K562 (cell line): ENCODE data around the gene OSBP2. TPM values are rescaled to one million over a fixed set of nuclear protein-coding genes. Genes with fewer than 3 reads are reported as not detected.

ENCODE experiments used
- CHD7 ChIP-seq: fragments of 200-600 bp; sonication (generic); IDR thresholded peaks from one replicate; pipeline ENCODE4 v1.6.1; 2012; ENCODE audit warnings: mild to moderate bottlenecking, low read depth, low read length, inconsistent platforms
- HSF4 ChIP-seq: fragments of 250-450 bp; sonication (Bioruptor Pico); IDR thresholded peaks from 2 replicates; pipeline ENCODE4 v2.1.2; 2022; ENCODE audit warnings: mild to moderate bottlenecking, moderate library complexity, borderline replicate concordance
- KLF6 ChIP-seq: fragments of 250-450 bp; sonication (Bioruptor Pico); IDR thresholded peaks from 2 replicates; pipeline ENCODE4 v1.4.0; 2020; ENCODE audit warnings: mild to moderate bottlenecking, moderate library complexity, borderline replicate concordance
- PHB ChIP-seq: fragments of 250-450 bp; sonication (Bioruptor Pico); IDR thresholded peaks from 2 replicates; pipeline ENCODE4 v1.5.0; 2021
- ZNF124 ChIP-seq: sonication (generic); formaldehyde crosslinking; IDR thresholded peaks from 2 replicates; pipeline ENCODE4 v1.8.1; 2022; ENCODE audit warnings: missing genetic modification reagents
- polyA plus RNA-seq, 8 experiments: library from polyadenylated mRNA; depleted of rRNA in 4 of 8; stranded (reverse) in 5 of 8; unstranded in 3 of 8; fragments of >200 nt; fragmentation: Nextera tagmentation in 2 of 8; fragmentation: Illumina TruSeq in 1 of 8; extraction: Ambion mirVana in 2 of 8; extraction: Trizol in 1 of 8; gene quantifications; 2 replicates each; pipeline versions ENCODE4 v1.2.1 to v1.2.3, GENCODE V29; 2011 to 2014; ENCODE audit warnings: inconsistent platforms in 1 of 8, missing spikeins in 1 of 8
- total RNA-seq, 7 experiments: library from RNA; depleted of rRNA in 6 of 7; stranded (reverse); fragments of >200 nt in 6 of 7; fragmentation: Illumina TruSeq in 2 of 7; extraction: Trizol in 2 of 7; gene quantifications; 2 replicates each; pipeline versions ENCODE4 v1.2.1 to v1.2.3, GENCODE V29; 2011 to 2021; ENCODE audit warnings: low replicate concordance in 1 of 7
- TF ChIP-seq, protein P1 (sequence below): sonication (generic); formaldehyde crosslinking; IDR thresholded peaks from 2 replicates; pipeline ENCODE4 v1.8.1; 2022; ENCODE audit warnings: missing genetic modification reagents

Gene OSBP2
- total and polyA plus RNA-seq, 9 of the 15 experiments (the other 6 are each of a cell fraction or from before 2014, with no cell fraction given), result 0.52 to 29.5 (median 21.6) TPM

- TF ChIP-seq, protein P1, sequence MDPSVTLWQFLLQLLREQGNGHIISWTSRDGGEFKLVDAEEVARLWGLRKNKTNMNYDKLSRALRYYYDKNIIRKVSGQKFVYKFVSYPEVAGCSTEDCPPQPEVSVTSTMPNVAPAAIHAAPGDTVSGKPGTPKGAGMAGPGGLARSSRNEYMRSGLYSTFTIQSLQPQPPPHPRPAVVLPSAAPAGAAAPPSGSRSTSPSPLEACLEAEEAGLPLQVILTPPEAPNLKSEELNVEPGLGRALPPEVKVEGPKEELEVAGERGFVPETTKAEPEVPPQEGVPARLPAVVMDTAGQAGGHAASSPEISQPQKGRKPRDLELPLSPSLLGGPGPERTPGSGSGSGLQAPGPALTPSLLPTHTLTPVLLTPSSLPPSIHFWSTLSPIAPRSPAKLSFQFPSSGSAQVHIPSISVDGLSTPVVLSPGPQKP (CRISPR knock-in tag), result no peak
- no peak for TF ChIP-seq HSF4 (CRISPR knock-in tag)
- TF ChIP-seq KLF6, result no peak
- TF ChIP-seq ZNF124, result no peak
- TF ChIP-seq CHD7, result no peak
- TF ChIP-seq PHB, result no peak
- TF ChIP-seq, all 486 proteins: peak for 0
Measured at GRCh38 chr22:30871391-30872284, 177.0 kb downstream of the OSBP2 start (continued).
